Sciatic nerve (tissue), 2 donors: Measurements from ENCODE around the gene ELL. TPM values are rescaled to one million over a fixed set of nuclear protein-coding genes. Genes with fewer than 3 reads are reported as not detected.
"Not testable (repeated sequence)": the region's sequence is repeated elsewhere in the genome, so short reads cannot be mapped to it uniquely, and the experiment has no call there.

Experiments
- ATAC-seq: fragments of 200-7000 bp; cut with Tn5 transposase; one replicate; pipeline ENCODE4 v1.9.1; 2020; ENCODE audit warnings: mild to moderate bottlenecking, moderate library complexity
- DNase-seq: peaks from one replicate; pipeline ENCODE4 v3.0.0-alpha.2; 2020; ENCODE audit warnings: low spot score
- intact Hi-C: fragments of 100-400 bp; cut with DNase I; formaldehyde crosslinking; loops from one replicate; pipeline ENCODE4 v1.14.2; 2022
- total RNA-seq: library from RNA; stranded (reverse); fragmentation: NEBNext Ultra II Directional; extraction: Animal tissue kit (Norgen Biotek cat#: 25700); gene quantifications from one replicate; pipeline ENCODE4 v1.2.1, GENCODE V29; 2021
- donor health status: DM: no; HTN: no; CAD: no.
- donor health status: DM: no; HTN: no; CAD: no.

ELL gene
- total RNA-seq, 1 donor from 2014 or later: 28.9 TPM

DNA sequence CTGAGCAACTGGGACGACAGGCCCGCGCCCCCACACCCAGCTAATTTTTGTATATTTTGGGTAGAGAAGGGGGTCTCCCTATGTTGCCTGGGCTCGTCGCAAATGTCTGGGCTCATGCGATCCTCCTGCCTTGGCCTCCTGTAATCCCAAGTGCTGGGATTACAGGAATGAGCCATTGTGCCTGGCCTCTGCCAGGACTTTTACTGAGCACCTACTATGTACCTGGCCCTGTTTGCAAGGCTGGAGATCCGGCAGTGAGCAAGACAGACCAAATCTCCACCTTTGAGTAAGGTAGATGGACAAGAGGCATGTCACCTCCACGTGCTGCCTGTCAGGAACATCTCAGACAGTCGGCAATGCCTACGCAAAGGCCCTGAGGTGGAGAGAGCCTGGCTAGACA is 14.6 kb upstream of the ELL start:
- DNase-seq (no peak), ATAC-seq (no peak)
- intact Hi-C loops: no loop called here

DNA sequence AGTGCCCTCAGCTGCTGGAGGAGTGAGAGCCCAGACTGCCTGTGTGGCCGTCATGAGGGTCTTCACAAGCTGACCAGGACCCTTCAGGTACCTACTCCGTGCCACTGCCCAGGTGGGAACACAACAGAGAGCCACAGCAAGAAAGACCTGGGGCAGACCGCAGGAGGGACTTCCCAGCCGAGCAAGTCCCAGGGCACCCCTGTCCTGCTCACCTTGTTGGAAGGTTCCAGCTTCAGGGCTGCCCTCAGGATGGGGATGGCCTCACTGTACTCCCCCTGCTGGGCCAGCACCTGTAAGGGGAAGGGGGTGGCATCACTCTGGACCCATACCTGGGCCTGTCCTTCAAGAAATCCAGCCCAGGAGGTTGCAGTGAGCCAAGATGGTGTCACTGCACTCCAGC is 11.2 kb upstream of the ELL start:
- intact Hi-C loops: no loop called here
- DNase-seq (no peak), ATAC-seq (peak; percentile 14)

DNA sequence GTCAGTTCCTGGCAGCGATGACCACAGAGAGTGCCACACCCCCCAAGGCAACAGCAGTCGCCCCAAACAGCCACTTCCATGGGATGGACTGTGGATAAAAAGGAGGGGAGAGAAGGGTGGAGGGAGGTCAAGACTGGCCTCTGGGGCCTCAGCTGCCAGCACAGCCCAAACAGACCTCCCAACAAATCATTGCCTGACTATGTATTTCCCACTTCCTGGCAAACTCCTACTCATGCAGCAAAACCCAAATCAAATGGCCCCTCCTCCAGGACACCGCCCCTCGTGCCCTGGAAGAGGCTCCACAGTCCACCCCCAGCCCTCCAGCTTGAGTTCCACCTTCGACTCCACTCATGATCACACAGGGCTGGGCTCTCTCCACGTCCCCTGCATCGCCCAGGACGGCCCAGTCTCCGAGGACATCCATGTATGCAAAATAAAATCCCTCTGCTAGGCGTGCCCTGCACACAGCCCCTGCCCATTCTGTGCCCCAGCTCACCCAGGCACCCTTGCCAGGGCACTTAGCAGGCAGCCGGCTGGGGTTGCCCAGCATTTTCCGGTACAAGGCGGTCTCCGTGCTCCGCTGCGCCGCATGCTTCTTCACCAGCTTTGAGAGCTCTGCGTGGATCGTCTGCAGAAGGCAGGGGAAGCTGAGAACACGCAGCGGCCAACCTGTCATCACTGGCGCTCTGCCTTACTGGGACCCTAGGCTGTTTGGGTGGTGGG is 10.5 kb upstream of the ELL start:
- DNase-seq (no peak), ATAC-seq (no peak)
- intact Hi-C loops: no loop called here

DNA sequence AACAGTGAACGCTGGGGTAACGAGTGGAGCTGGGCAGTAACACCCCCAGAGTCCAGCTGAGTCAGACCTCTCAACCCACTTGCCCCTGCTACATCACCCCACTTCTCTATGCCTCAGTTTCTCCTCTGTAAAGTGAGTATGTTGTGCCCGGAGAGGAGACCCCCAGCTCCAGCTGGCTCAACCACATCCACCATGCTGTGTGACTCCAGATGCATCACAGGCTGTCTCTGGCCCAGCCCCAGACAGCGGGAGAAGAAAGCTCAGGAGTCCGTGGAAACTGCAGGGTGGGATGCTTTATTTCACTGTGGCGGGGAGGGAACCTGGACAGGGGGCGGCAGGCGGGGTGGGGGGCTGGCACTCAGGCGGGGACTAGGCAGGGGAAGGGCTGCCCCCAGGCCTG is 9.6 kb upstream of the ELL start:
- ATAC-seq: no peak
- intact Hi-C loops: no loop called here
- no peak for DNase-seq

DNA sequence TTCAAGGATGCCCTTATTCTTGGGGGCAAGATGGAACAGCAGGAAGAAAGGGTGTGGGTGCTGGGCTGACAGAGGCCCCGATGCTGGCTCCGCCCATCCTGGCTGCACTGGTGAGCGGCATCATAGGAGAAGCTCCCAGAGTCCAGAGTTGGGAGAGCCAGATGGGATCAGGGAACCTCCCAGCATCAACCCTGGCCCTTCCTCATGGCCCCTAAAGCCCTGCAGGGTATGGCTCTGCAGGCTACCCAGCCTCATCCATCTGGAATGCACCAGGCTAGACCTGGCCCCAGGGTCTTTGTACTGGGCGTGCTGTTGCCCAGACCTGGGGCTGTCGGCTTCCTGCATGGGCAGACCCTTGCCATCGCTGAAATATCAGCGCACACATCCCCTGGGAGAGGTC is 7.9 kb upstream of the ELL start:
- no peak for DNase-seq
- ATAC-seq: no peak
- intact Hi-C loops: no loop called here

DNA sequence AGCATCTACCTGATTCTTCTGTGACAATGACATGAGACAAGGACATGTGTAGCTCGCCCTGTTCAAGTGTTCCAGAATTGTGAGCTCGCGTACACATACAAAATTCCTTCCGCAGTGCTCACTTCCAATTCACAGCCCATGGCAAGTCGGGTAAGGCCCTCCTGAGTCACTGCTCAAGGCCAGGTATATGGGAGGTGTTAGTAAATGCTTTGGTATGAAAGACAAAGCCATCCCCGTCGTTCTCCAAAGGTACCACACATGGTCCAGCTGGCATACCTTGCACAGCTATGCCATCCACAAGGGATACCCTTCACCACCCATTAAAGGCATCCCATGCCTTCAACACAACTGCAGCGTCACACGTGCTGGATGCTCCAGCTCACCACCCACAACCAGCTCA is 4.4 kb upstream of the ELL start:
- intact Hi-C loops: no loop called here
- DNase-seq: no peak
- no peak for ATAC-seq

DNA sequence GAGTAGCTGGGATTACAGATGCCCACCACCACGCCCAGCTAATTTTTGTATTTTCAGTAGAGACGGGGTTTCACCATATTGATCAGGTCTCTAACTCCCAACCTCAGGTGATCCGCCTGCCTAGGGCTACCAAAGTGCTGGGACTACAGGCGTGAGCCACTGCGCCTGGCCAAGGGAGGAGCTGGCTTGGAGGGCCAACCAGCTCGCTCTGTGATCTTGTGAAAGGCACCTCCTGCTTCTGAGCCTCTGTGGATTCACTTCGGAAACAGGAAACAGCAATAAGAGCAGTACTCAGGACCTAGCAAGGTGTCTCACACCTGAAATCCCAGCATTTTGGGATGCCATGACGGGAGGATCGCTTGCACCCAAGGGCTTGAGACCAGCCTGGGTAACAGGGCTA is 2.0 kb upstream of the ELL start:
- ATAC-seq: no peak
- no peak for DNase-seq
- intact Hi-C loops: no loop called here

DNA sequence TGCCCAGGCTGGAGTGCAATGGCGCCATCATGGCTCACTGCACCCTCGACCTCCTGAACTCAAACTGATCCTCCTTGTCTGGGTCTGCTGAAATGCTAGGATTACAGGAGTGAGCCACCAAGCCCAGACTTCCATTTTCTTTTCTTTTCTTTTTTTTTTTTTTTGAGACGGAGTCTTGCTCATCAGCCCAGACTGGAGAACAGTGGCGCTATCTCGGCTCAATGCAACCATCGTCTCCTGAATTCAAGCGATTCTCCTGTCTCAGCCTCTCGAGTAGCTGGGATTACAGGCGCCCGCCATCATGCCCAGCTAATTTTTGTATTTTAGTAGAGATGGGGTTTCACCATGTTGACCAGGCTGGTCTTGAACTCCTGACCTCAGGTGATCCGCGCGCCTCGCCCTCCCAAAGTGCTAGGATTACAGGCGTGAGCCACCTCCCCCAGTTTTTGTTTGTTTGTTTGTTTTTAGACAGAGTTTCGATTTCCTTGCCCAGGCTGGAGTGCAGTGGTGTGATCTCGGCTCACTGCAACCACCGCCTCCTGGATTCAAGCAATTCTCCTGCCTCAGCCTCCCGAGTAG is 1.1 kb upstream of the ELL start:
- DNase-seq, intact Hi-C loops, ATAC-seq: not testable (repeated sequence)

DNA sequence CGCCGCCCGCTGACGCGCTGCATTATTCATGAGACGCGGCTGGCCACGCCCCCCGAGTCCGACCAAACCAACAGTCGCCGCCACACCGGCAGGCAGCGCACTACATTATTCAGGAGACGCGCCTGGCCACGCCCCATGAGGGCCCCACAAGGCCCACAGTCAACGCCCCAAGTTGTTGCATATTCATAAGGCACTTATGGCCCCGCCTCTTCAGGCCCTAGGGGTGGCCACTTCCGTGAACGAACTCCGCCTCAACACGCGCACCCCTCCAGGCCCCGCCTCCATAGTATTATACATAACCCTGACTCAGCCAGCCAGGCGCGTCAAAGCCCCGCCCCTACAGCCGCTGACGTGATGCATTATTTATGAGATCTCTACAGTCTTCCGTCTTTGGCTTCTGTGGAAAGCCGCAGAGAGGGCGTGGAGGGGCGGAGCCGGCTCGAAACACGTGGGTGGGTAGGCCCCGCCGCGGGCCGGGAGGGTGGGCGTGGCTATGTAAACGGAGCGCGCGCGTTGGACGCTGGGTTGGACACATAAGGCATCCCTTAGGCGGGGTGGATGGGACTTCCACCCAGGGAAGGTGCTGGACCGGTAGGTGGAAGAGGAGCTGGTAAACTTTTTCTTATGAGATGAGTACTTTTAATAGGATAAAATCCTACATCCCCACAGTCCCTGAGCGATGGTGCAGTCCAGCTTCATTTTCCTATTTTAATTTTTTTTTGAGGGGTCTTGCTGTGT is 423 bp upstream of the ELL start:
- peak; percentile 96 for ATAC-seq
- intact Hi-C loops: no loop called here
- peak; percentile 100 for DNase-seq

DNA sequence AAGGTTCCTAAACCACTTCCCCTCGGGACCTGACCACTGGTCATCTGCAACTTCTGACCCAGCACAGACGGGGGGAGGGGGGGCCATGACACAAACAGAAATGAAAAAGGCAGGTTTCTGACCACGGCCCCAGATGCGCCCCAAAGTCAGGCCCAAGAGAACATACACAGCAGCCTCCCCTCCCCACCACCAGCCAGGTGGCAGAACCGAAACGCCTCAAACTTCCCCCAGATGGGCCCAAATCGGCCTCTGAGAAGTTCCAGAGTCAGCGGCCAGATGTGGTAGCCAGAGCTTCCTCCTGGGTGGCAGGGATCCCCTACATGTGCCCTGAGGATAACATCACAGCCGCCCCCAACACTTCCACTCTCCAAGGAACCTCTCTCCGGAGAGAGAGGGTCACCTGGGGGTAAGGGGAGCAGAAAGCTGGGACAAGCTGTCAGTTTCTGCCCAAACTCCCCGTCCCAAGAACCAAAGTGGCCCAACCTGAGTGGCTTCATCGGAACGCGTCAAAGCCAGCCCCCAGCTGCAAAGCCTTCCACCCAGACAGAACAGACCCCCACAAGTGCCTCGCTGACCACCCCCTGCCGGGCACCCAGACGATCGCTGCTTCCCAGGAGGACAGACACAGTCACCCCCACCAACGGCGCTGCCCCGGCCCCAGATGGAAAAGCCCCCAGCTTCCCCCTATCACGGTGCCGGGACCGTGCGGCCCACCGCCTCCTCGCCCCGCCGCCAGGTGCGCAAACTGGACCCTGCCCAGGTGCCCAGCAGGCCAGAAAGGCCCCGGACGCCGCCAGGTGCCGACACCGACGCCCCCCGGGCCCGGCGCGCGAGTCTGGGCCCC is 800 bp downstream of the ELL start:
- DNase-seq: peak; percentile 77
- intact Hi-C loops: no loop called here
- ATAC-seq: no peak

DNA sequence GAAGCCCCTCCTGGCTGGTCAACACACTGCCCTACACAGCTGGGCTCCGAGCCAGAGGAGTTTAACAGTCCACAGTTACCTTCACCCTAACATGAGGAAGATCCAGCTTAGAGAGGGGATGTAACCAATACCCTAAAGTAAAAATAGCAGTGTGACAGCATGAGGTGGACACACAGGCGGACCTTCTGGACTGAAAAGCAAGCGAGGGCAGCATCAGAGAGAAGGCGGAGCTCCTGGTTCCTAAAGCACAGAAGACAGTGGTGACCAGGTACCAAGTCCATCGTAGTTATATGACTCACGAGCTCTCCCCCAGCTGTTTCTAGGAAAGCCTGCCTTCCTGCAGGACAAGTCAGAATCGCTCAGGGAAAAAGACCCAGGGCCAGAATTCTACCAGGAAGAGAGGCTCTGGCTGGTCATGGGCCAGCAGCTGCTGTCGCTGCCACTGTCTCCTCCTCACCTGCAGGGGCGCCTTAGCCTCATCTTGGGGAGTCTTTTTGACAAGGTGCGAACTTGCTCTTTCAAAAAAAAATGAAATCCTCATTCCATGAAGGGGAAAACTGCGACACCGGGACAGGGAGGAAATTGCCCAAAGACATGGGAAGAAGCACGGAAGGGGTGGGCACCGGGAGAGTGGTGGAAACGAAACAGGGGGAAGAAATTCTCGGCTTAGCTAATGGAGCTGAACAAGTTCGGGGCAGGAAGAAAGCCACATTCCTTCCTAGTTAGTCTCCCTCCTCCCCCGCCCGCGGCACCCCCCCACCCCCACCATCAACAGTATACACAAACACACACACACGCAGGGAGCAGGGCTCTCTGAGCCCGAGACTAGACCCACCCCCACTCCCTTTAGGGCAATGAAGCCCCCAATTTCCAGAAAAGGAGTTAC is 1.7 kb downstream of the ELL start:
- DNase-seq (no peak), ATAC-seq (no peak)
- intact Hi-C loops: no loop called here

DNA sequence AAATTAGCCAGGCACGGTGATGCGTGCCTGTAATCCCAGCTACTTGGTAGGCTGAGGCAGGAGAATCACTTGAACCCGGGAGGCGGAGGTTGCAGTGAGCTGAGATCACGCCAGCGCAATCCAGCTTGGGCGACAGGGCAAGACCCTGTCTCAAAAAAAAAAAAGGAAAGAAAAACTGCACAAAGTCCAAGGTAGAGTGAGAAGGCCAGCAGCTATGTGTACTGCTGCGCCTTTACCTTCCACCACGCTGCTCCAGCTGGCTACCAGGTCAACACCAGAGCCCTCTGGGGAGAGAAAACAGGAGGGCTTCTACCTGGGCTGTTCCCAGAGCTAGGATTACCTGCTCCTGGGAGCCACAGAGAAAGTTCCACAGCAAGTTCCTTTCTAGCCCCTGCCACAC is 3.2 kb downstream of the ELL start:
- no peak for ATAC-seq
- intact Hi-C loops: no loop called here

DNA sequence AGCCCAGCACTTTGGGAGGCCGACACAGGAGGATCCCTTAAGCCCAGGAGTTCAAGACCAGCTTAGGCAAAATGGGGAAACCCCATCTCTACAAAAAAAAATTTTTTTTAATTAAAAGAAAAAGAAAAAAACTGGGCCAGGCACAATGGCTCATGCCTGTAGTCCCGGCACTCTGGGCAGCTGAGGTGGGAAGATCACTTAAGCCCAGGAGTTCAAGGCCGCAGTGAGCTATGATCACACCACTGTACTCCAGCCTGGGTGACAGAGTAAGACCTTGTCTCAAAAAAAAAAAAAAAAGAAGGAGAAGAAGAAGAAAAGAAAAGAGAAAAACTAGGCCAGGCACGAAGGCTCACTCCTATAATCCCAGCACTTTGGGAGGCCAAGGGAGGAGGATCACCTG is 4.3 kb downstream of the ELL start:
- intact Hi-C loops: no loop called here
- no peak for DNase-seq
- ATAC-seq: no peak

More for the DNA sequence above, 3.2 kb downstream of the ELL start:
- no peak for DNase-seq

DNA sequence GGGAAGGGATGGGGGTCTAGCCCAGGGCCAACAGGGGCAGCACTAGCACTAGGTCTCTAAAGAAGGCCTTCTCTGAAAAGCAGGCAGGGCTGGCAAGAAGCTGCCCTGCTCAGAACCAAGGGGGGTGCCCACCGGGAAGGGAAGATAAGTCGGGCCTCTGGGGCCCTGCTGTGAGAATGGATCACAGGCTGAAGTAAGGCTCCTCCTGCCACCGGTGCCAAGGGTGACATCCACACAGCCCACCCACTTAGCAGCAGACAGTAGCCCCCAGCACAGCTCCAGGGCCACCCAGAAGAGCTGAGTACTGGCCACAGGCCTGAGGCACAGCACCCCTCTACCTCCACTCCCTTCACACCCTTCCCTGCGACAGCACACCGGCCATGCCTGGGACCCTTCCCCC is 5.9 kb downstream of the ELL start:
- intact Hi-C loops: no loop called here
- no peak for ATAC-seq
- DNase-seq: no peak

DNA sequence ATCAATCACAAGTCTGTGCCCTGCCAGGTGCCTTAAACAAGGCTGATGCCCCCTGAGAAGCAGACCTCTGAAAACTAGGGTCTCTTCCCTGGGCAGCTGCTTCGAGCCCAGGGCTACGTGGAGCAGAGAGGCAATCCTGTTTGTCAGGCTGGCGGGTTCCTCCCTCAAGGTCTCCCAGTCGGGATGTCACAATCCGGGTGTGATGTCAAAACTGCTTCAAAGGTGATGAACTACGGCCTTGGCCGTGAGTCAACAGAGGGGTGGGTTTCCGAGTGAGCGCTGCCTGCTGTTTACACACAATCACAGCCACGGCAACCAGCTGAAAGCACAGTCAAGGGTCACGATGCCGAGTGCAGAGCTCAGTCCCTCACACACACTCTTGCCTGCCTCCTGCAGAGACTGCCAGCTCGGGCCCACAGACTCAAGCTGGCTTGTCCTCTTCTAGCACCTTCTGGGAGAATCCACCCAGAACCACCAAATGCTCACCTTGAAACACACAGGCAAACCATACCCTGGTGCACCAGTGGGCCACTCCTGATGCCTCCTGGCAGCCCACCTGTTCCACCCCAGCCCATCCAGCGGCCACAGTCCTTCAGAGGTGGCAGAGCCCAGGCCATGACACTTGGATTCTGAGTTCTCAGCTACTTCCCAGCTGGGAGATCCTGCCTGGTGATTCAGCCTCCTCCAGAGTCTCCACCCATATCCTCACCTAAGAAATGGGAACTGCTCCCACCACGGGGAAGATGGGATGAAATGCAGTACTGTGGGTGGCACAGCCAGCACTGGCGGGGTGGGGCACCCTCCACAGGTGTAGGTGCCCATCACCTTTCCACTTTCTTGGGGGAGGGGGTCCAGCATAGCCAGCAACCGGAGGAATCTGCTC is 6.8 kb downstream of the ELL start:
- no peak for DNase-seq
- ATAC-seq: peak; percentile 65
- intact Hi-C loops: no loop called here

DNA sequence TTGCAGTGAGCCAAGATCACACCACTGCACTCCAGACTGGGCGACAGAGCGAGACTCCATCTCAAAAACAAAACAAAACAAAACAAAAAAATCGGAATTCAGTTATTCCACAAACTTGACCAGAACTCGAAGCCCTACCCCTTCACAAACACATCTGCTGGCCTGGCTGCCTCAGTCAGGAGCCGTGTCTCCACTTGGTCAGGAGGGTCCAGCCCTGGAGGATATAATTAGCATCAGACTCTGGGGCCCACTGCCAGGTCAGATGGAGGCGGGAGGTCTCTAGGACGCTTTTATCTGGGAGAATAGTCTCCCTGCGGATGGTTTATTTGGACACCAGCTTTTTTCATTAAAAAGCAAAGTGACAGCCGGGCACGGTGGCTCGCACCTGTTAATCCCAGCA is 8.0 kb downstream of the ELL start:
- intact Hi-C loops: no loop called here
- DNase-seq (no peak), ATAC-seq (peak; percentile 42)

DNA sequence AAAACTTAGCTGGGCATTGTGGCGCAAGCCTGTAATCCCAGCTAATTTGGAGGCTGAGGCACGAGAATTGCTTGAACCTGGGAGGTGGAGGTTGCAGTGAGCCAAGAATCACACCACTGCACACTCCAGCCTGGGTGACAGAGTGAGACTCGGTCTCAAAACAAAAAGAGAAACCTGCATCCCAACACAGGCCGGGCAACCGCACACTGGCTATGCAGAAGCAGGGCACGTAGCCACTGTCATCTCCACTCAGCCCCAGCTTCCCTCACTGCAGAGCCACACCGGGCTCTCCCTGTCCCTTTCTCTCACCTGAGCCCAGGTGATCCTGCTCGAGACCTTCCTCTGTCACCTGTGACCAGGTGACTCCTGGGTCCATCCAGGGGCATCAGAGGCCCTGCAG is 11.7 kb downstream of the ELL start:
- no peak for ATAC-seq
- no peak for DNase-seq
- intact Hi-C loops: no loop called here

DNA sequence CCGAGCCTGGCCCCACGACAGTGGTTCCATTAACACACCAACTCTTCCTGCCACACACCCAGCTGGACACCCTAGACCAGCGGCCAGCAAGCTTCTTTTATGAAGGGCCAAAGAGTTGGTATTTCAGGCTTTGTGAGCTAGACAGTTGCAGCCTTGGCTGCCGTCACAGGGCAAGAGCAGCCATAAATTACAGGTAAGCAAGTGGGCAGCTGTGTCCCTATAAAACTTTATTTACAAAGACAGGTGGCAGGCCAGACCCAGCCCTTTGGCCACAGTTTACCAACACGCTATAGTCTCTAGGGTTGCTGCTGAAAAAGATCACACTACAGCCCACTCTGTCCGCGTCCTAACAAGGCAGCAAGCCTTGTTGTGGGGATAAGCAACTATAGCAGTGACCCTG is 13.3 kb downstream of the ELL start:
- intact Hi-C loops: no loop called here
- no peak for DNase-seq
- no peak for ATAC-seq
